HEK293 (cell line): ENCODE data around the gene SLC25A44.

ENCODE experiments used
- CTCF ChIA-PET: fragments of 350-600 bp; formaldehyde crosslinking; extraction: SDS; loops from one replicate; lab custom pipeline; 2021; ENCODE audit warnings: antibody characterized with exemption; lab: Yijun Ruan, JAX
- POLR2A ChIA-PET: fragments of 300-600 bp; formaldehyde crosslinking; extraction: SDS; loops from one replicate; lab custom pipeline; 2020; ENCODE audit warnings: antibody characterized with exemption, inconsistent platforms; lab: Yijun Ruan, JAX
- H3K27ac ChIP-seq: fragments of 200-500 bp; sonication (Bioruptor generic); 2 replicates; pipeline ENCODE4 v1.5.1; 2014; ENCODE audit warnings: low read depth, low read length, control low read depth, inconsistent platforms; ENCODE audit errors: extremely low read depth
- H3K36me3 ChIP-seq, 2 experiments: fragments of 200-500 bp in 1 of 2; sonication (Bioruptor generic) in 1 of 2; 1 replicate in 1 of 2; 2 replicates in 1 of 2; pipeline ENCODE4 v1.5.1; 2014 to 2017; ENCODE audit warnings: inconsistent platforms in 2 of 2, low read length in 2 of 2; ENCODE audit not compliant: control insufficient read depth in 2 of 2, insufficient read depth in 1 of 2
- H3K4me1 ChIP-seq: fragments of 200-500 bp; sonication (Bioruptor generic); 2 replicates; pipeline ENCODE4 v1.5.1; 2014; ENCODE audit warnings: mild to moderate bottlenecking, low read length, inconsistent platforms; ENCODE audit not compliant: control insufficient read depth, insufficient read depth
- H3K4me3 ChIP-seq: 2 replicates; pipeline ENCODE4 v1.5.1; 2011; ENCODE audit warnings: low read depth, mild to moderate bottlenecking, control low read depth, low read length, moderate library complexity
- H3K9me3 ChIP-seq: fragments of 200-500 bp; sonication (Bioruptor generic); 2 replicates; pipeline ENCODE4 v1.5.1; 2014; ENCODE audit warnings: low read depth, low read length, inconsistent platforms; ENCODE audit not compliant: control insufficient read depth, insufficient read depth
- GFI1B ChIP-seq: fragments of 450-650 bp; formaldehyde crosslinking; IDR thresholded peaks from 2 replicates; pipeline ENCODE4 v1.5.1; 2016; ENCODE audit warnings: missing biosample characterization, missing genetic modification characterization
- KLF16 ChIP-seq: fragments of 450-650 bp; formaldehyde crosslinking; IDR thresholded peaks from 2 replicates; pipeline ENCODE4 v1.5.1; 2017; ENCODE audit warnings: missing biosample characterization, missing genetic modification characterization
- OSR2 ChIP-seq: fragments of 450-650 bp; formaldehyde crosslinking; IDR thresholded peaks from 2 replicates; pipeline ENCODE4 v1.5.1; 2016; ENCODE audit warnings: missing biosample characterization, missing genetic modification characterization
- PRDM4 ChIP-seq: fragments of 450-650 bp; formaldehyde crosslinking; IDR thresholded peaks from 2 replicates; pipeline ENCODE4 v1.5.1; 2017; ENCODE audit warnings: missing biosample characterization, missing genetic modification characterization
- SCRT1 ChIP-seq: fragments of 450-650 bp; formaldehyde crosslinking; IDR thresholded peaks from 2 replicates; pipeline ENCODE4 v1.5.1; 2016; ENCODE audit warnings: missing biosample characterization, missing genetic modification characterization, borderline replicate concordance
- TCF7L2 ChIP-seq: IDR thresholded peaks from 2 replicates; pipeline ENCODE4 v1.6.1; 2011; ENCODE audit warnings: low read depth, mild to moderate bottlenecking, inconsistent platforms, low read length, moderate library complexity, borderline replicate concordance
- YY2 ChIP-seq: fragments of 450-650 bp; formaldehyde crosslinking; IDR thresholded peaks from 2 replicates; pipeline ENCODE4 v1.5.1; 2016; ENCODE audit warnings: missing biosample characterization, missing genetic modification characterization
- ZBTB20 ChIP-seq: fragments of 450-650 bp; formaldehyde crosslinking; IDR thresholded peaks from 2 replicates; pipeline ENCODE4 v1.5.1; 2016; ENCODE audit warnings: missing biosample characterization, missing genetic modification characterization
- ZBTB26 ChIP-seq: fragments of 450-650 bp; formaldehyde crosslinking; optimal IDR thresholded peaks from 2 replicates; pipeline ENCODE3; 2016; ENCODE audit warnings: missing biosample characterization, mild to moderate bottlenecking, missing genetic modification characterization
- ZFP3 ChIP-seq: fragments of 450-650 bp; formaldehyde crosslinking; IDR thresholded peaks from 2 replicates; pipeline ENCODE4 v1.5.1; 2016; ENCODE audit warnings: low read depth, missing biosample characterization, missing genetic modification characterization
- ZFP37 ChIP-seq: fragments of 450-650 bp; formaldehyde crosslinking; IDR thresholded peaks from 2 replicates; pipeline ENCODE4 v1.5.1; 2016; ENCODE audit warnings: missing biosample characterization, missing genetic modification characterization
- ZNF132 ChIP-seq: fragments of 450-650 bp; formaldehyde crosslinking; IDR thresholded peaks from 2 replicates; pipeline ENCODE4 v1.5.1; 2017; ENCODE audit warnings: missing biosample characterization, missing genetic modification characterization, borderline replicate concordance
- ZNF157 ChIP-seq: fragments of 450-650 bp; formaldehyde crosslinking; IDR thresholded peaks from 2 replicates; pipeline ENCODE4 v1.5.1; 2016; ENCODE audit warnings: missing biosample characterization, missing genetic modification characterization
- ZNF19 ChIP-seq: fragments of 450-650 bp; formaldehyde crosslinking; IDR thresholded peaks from 2 replicates; pipeline ENCODE4; 2016; ENCODE audit warnings: missing biosample characterization, missing genetic modification characterization, low read depth
- ZNF24 ChIP-seq: fragments of 450-650 bp; formaldehyde crosslinking; IDR thresholded peaks from 2 replicates; pipeline ENCODE4 v1.5.1; 2016; ENCODE audit warnings: missing biosample characterization, missing genetic modification characterization
- ZNF302 ChIP-seq: fragments of 450-650 bp; formaldehyde crosslinking; IDR thresholded peaks from 2 replicates; pipeline ENCODE4 v1.5.1; 2016; ENCODE audit warnings: missing biosample characterization, missing genetic modification characterization, low read depth
- ZNF416 ChIP-seq: fragments of 450-650 bp; formaldehyde crosslinking; IDR thresholded peaks from 2 replicates; pipeline ENCODE4 v1.5.1; 2016; ENCODE audit warnings: missing biosample characterization, missing genetic modification characterization
- ZNF48 ChIP-seq: fragments of 450-650 bp; formaldehyde crosslinking; IDR thresholded peaks from 2 replicates; pipeline ENCODE4 v1.5.1; 2016; ENCODE audit warnings: missing biosample characterization, missing genetic modification characterization
- ZNF510 ChIP-seq: fragments of 450-650 bp; formaldehyde crosslinking; IDR thresholded peaks from 2 replicates; pipeline ENCODE4 v1.5.1; 2018; ENCODE audit warnings: mild to moderate bottlenecking, missing genetic modification characterization, missing biosample characterization; ENCODE audit not compliant: insufficient replicate concordance
- ZNF514 ChIP-seq: fragments of 450-650 bp; formaldehyde crosslinking; IDR thresholded peaks from 2 replicates; pipeline ENCODE4 v1.5.1; 2016; ENCODE audit warnings: missing biosample characterization, missing genetic modification characterization
- ZNF530 ChIP-seq: fragments of 450-650 bp; formaldehyde crosslinking; IDR thresholded peaks from 2 replicates; pipeline ENCODE4 v1.5.1; 2016; ENCODE audit warnings: low read depth, missing biosample characterization, missing genetic modification characterization
- ZNF624 ChIP-seq: fragments of 450-650 bp; formaldehyde crosslinking; IDR thresholded peaks from 2 replicates; pipeline ENCODE4 v1.5.1; 2017; ENCODE audit warnings: missing biosample characterization, missing genetic modification characterization
- ZNF660 ChIP-seq: fragments of 450-650 bp; IDR thresholded peaks from 2 replicates; pipeline ENCODE4 v1.5.1; 2018; ENCODE audit warnings: missing biosample characterization, mild to moderate bottlenecking, missing genetic modification characterization
- ZNF670 ChIP-seq: fragments of 450-650 bp; formaldehyde crosslinking; IDR thresholded peaks from 2 replicates; pipeline ENCODE4 v1.5.1; 2016; ENCODE audit warnings: missing biosample characterization, missing genetic modification characterization, low read depth
- ZSCAN5A ChIP-seq: fragments of 450-650 bp; formaldehyde crosslinking; IDR thresholded peaks from 2 replicates; pipeline ENCODE4 v1.5.1; 2016; ENCODE audit warnings: missing biosample characterization, missing genetic modification characterization

SLC25A44 gene

GRCh38 chr1:156229809-156230472, 36.0 kb downstream of the SLC25A44 start (continued):
- TF ChIP-seq PRDM4 (tag by site-specific recombination) (no peak), TCF7L2 (no peak)

GRCh38 chr1:156230473-156230837, 36.6 kb downstream of the SLC25A44 start:
- Histone ChIP-seq H3K4me3 (no peak overlapping the region), H3K4me1 (no peaks in the 10 kb centered on the region), H3K36me3 (peaks cover 8 to 18% of the 10 kb centered on the region in 2 experiments; a peak in 2 of 3 replicates), H3K27ac (no peak overlapping the region), H3K9me3 (no peaks in the 10 kb centered on the region)
- ChIA-PET CTCF (interaction anchor here (8.7 kb wide), 1 partner anchor 85 kb away, joined by 210 read pairs; no protein-coding TSS in a partner anchor), POLR2A (interaction anchor here (1.0 to 1.7 kb wide), 2 partner anchors 18 to 81 kb away, joined by 3 to 4 read pairs; partner anchors contain the start of gene PMF1)
- TF ChIP-seq ZNF19 (tag by site-specific recombination), result no peak
- TF ChIP-seq ZNF514 (tag by site-specific recombination), result no peak
- no peak for TF ChIP-seq ZNF302 (tag by site-specific recombination)
- TF ChIP-seq PRDM4 (tag by site-specific recombination), result no peak
- TF ChIP-seq ZNF24 (tag by site-specific recombination), result no peak
- no peak for TF ChIP-seq ZNF157 (tag by site-specific recombination)
- TF ChIP-seq YY2 (tag by site-specific recombination), result no peak
- TF ChIP-seq ZSCAN5A (tag by site-specific recombination), result no peak
- TF ChIP-seq ZFP37 (tag by site-specific recombination), result no peak
- no peak for TF ChIP-seq ZFP3 (tag by site-specific recombination)

GRCh38 chr1:156232201-156232894, 38.4 kb downstream of the SLC25A44 start:
- H3K27ac ChIP-seq, result no peak overlapping the region
- H3K4me3 ChIP-seq, result no peak overlapping the region
- H3K4me1 ChIP-seq, result no peaks in the 10 kb centered on the region
- peaks cover 9 to 26% of the 10 kb centered on the region in 2 experiments; a peak in 2 of 3 replicates for H3K36me3 ChIP-seq
- H3K9me3 ChIP-seq, result no peaks in the 10 kb centered on the region
- ChIA-PET CTCF (interaction anchor here (0.7 to 2.0 kb wide), 7 partner anchors 17 to 136 kb away, joined by 3 to 11 read pairs (median 4); no protein-coding TSS in a partner anchor), POLR2A (interaction anchor here (0.5 to 2.5 kb wide), 5 partner anchors 15 to 92 kb away, joined by 3 to 13 read pairs (median 4); partner anchors contain the start of genes PMF1 and SMG5)
- TF ChIP-seq ZNF670, result no peak
- TF ChIP-seq ZNF624 (tag by site-specific recombination), result no peak
- no peak for TF ChIP-seq ZNF48 (tag by site-specific recombination)
- no peak for TF ChIP-seq KLF16 (tag by site-specific recombination)
- 0 out of 2 replicates have a peak, but pooled peaks have one; percentile 35 for TF ChIP-seq OSR2 (tag by site-specific recombination)
- no peak for TF ChIP-seq ZNF416 (tag by site-specific recombination)
- no peak for TF ChIP-seq GFI1B (tag by site-specific recombination)
- TF ChIP-seq ZNF530 (tag by site-specific recombination), result no peak
- TF ChIP-seq ZNF660 (tag by site-specific recombination), result no peak
- TF ChIP-seq ZBTB20 (tag by site-specific recombination), result no peak
- TF ChIP-seq ZNF132, result no peak
- TF ChIP-seq ZBTB26 (tag by site-specific recombination), result no peak
- no peak for TF ChIP-seq SCRT1 (tag by site-specific recombination)
- TF ChIP-seq ZNF510 (tag by site-specific recombination), result no peak
